GM18858 (cell line): ENCODE data around the gene PADI6.
"Not testable (repeated sequence)": the region's sequence is repeated elsewhere in the genome, so short reads cannot be mapped to it uniquely, and the experiment has no call there.

Source experiments
- ATAC-seq: cut with Tn5 transposase; IDR thresholded peaks from one replicate; pipeline ENCODE4 v1.9.1; 2021; ENCODE audit not compliant: unreplicated experiment

Gene PADI6

DNA sequence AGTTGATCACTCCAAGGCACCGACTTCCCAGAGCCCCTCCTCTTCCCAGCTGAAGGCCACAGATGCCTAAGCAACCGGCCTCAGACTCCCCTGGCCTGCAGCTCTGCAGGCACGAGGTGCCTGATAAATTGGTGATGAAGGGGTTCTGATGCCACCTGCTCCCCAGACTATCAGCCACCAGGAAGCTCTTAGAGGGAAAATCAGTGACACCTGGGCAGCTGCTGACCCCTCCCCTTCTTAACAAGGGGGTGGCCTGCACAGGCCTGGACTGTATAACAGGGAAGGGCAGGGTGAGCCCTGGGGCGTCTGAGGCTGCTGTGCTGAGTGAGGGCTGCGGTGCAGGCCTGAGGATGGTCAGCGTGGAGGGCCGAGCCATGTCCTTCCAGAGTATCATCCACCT is at the start of gene PADI6:
PADI6 (plus strand) TSS at position 301 of the 400 bp plus-strand sequence; CDS start at position 351, 50 bp downstream.
- ATAC-seq = no peak

DNA sequence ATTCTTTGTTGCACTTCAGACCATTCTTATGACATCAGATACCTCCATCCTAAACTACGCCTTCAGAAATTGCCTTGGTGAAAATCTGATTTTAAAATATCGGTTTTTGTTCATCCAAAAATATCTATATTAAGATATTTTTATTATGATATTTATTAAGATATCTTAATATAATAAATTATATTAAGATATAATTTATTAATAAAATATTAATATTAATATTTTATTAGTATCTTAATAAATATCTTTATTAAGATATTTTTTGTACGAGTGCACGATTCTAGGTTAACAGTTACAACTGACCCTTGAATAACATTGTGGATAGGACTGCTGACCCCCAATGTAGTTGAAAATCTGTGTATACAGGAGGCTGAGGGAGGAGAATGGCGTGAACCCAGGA is 43.1 kb upstream of the PADI6 start:
- ATAC-seq = no peak

DNA sequence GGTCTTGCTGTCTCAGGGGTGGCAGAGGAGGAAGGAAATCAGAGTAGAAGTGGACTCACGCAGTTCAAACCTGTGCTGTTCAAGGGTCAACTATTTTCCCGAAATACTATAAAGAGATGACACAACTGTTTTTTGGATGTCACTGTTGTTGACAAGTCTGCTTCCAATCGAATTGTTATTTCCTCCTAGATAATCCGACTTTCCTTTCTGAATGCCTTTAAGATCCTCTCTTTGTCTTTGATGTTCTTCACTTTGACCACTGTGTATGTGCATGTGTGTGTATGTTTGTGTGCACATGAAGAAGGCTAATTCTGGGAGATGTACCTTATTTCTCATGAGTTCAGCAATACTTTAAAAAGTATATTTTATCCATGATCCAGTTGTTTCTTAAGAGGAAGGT is 42.4 kb upstream of the PADI6 start:
- ATAC-seq = no peak

DNA sequence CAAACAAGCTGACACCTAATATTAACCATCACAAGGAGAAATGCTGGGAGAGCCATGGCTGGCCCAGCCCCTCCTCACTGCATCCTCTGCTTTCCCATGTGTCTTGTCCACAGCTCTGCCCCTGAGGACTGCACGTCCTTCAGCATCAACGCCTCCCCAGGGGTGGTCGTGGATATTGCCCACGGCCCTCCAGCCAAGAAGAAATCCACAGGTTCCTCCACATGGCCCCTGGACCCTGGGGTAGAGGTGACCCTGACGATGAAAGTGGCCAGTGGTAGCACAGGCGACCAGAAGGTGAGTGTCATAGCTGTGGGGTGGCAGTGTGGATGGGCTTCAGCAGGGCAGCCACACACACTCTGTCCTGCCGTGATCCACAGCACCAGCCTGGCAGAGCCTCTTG is 41.1 kb upstream of the PADI6 start:
- ATAC-seq = no peak

DNA sequence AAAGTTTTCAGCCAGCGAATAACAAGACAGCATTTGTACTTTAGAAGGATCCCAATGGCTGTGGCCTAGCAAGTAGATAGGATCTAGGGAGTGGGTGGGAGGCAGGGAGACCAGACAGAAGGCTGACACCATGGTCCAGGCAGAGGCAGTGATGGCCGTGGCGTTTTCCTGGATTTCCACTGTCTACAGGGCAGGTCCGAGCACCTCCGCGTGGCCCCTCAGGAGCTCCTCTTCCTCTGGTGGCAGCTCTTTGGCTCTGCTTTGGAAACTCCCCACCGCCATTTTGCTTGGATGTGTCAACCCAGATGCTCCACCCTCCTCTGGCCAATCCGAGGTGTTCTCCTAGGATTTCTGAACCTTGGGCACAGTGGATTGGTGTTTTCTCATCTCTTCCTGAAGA is 38.9 kb upstream of the PADI6 start:
- ATAC-seq = no peak

DNA sequence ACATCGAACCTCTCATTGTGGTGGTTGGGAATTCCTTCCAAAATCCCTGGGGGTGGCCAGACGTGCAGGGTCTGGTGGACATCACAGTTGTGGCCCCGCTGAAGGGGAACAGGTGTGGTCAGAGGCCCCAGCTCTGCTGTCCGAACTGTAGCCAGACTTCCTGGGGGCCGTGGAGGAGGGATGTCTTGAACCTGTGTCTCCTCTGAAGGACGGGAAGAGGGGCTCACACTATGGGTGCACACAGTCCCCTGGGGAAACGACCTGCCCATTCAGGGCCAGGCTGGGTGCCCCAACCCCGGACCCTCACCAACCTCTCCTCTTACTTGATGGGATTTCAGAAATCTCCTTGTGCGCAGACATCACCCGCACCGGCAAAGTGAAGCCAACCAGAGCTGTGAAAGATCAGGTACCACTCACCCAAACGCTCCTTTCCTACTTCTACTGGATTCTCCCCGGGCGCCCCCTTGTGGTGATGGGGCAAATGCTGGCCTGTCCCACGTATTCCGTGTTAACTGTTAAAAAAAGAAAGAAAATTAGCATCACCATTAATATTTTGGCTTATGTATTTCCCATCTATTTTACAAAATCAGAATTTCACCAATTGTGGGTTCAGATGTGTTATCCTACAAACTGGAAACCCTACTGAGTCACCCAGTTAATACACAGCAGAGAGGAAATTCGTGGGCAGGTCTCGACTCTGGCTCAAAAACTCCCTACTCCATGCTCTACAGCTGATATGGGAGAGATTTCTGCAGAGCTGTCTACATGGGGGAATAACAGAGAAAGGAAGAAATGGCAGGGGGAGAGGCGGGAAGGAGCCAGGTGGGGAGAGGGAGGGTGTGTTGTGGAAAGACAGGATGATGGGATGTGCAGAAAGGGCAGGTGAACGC is 35.9 kb upstream of the PADI6 start:
- ATAC-seq = no peak

DNA sequence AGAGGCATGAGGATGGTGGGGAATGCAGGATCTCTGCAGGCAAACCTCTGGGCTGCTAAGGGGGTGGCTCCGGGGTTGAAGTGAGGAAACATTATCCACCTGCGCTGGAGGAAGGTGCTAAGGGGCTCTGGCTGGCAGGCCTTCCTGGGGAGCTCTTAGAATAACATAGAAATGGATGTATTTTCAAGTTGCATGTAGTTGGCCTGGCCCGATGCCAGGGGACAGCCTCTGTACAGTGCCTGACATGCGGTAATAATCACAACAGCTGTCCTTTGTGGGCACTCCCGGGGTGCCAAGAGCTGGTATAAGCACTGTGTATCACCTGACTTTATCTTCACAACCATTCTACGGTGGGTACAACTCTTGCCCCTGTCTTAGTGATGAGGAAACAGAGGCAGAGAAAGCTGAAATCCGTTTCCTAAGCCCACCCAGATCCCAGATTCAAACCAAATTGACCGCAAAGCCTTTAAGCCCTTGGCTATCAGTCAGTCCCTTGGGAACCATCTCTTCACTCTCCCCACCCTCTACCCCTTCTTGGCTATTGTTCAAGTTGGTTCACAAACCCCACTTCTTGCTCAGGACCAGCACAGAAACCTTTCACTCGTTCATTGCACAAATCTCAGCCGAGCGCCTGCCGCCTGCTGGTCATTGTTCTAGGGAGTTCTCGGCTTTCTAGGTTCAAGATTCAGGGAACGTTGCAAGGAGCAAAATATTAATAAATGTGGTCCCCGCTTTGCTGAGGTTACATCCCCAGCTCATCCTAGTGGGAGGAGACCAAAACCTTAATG is 33.1 kb upstream of the PADI6 start:
- ATAC-seq = no peak

DNA sequence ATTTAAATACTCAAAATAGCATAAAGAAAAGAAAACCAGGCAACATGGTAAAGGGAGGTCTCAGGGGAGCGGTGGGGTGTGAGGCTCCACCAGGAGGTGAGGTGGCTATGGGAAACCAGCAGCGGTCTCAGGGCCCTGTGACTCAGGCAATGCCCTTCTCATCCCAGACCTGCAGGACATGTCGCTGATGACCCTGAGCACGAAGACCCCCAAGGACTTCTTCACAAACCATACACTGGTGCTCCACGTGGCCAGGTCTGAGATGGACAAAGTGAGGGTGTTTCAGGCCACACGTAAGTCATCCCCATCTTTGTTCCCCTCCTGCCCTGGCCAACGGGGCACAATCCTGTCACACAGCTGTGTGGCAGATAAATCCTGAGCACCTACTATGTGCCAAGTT is 32.5 kb upstream of the PADI6 start:
- ATAC-seq = no peak

DNA sequence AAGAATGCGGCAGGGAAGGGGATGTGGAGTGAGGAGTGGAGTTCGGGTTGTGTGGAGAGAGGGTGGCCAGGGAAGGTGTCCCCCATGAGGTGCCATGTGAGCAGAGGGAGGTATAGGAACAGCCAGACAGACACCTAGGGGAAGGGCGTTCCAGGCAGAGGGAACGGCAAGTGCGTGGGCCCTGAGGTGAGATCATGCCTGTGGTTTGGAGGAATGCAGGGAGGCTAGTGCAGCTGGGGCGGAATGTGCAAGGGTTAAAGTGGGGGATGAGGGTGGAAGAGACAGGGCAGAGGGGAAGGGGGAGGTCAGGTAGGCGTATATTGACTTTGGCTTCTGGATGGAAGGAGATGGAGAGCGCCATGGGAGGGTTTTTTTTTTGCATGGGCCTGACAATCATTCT is 31.6 kb upstream of the PADI6 start:
- no peak for ATAC-seq

DNA sequence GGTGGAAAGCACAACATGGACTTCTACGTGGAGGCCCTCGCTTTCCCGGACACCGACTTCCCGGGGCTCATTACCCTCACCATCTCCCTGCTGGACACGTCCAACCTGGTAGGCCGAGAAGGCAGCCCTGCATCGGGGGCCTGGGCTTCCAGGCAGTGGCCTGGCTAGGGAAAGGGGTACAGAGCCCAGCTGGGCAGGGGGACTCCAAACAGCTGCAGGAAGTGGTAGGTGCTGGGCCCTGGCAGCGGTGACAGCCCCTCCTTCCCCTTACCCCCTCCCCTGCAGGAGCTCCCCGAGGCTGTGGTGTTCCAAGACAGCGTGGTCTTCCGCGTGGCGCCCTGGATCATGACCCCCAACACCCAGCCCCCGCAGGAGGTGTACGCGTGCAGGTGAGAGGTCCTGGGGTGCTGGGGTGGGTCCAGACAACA is 30.0 kb upstream of the PADI6 start:
- ATAC-seq = no peak

DNA sequence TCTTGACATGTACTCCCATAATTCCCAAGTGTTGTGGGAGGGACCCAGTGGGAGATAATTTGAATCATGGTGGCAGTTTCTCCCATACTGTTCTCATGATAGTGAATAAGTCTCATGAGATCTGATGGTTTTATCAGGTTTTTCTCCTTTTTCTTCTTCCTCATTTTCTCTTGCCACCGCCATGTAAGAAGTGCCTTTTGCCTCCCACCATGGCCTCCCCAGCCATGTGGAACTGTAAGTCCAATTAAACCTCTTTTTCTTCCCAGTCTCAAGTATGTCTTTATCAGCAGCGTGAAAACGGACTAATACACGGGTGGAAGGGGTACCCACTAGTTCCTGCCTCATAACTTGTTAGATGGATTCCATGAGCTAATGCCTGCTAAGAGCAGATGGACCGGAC is 26.5 kb upstream of the PADI6 start:
- ATAC-seq = not testable (repeated sequence)

DNA sequence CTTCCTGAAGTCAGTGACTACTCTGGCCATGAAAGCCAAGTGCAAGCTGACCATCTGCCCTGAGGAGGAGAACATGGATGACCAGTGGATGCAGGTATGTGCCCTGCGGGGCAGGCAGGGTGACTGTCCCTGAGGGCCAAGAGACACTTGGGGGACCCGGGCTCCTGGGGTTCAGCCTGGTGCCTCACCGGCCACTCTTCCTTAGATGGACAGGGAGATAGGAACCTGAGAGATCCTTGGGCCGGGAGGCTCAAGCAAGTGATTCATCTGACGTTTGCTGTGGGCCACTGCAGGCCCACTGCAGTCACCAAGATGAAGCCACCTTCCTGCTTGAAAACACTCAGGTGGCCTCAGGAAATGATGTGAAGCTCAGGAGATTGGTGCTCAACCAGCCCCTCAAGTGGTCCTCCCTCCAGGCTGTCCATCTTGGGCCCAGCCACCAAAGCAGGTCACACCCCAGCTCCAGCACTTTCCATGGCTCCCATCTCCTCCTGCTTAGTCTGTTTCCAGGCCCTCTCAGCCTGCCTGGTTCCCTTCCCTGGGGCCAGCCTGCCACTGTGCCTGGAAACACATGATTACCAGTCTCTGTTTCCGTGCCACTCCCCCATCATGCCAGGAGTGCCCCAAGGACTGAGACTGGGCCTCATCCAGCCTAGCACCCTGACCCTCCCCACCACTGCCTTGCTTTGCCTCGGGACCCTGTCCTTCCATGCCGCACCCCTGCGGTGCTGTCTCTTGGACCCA is 25.8 kb upstream of the PADI6 start:
- no peak for ATAC-seq

DNA sequence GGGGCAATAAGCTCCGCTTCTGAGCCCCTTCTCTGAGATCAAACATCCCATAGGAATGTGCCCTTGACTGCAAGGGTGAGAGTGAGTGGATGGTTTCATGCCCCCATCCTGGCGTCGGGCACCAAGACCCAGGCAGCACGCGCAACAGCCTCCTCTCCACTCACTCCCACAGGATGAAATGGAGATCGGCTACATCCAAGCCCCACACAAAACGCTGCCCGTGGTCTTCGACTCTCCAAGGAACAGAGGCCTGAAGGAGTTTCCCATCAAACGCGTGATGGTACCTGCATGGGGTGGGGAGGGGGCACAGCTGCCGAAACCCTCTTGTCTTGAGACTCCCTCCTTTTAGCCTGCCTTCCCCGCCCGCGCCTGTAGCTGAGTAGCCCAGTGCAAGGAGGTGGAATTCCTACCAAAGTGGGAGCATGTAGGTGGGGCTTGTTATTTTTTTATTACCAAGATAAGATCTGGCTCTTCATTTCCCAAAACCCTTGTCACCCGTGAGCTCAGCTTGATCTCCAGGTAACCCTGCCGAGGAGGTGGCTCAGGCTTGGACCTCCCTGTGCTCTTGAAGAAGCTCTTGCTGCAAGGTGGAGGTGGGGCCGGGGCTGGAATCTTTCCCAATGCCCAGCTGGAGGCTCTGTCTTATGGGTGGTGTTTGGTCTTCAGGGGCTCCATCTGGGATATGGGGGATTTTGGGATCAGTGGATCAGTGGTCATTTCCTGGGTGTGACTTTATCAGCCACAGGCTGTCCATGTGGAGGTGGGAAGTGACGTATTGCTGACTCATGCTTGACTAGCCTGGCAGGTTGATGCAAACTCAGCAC is 24.0 kb upstream of the PADI6 start:
- ATAC-seq = no peak

DNA sequence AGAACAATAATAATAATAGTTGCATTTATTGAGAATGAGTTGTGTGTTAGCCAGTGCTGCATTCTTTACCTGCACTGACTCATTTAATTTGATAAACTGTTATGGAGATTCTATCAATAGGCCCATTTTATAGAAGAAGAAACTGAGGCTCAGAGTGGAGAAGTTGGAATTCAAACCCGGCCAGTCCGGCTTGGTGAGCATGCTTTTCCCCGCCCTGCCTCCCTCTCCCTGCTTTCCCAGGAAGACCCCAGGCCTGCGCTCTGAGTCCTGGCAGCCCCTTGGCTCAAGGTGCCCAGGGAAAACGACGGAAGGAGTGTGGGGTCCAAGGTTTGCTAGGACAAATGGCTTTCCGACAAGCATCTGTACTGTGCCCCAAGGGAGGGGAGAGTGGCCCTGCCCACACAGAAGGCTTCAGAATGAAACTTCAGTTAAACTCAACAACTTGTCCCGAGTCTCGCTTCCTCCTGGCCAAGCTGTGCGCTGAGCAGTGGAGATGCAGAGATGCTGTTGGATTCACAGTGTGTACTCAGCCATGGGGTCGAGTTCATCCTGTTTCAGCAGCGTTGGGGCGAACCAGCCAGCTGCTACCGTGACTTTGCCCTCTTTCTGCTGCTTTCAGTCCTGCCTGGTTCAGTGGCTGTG is 23.3 kb upstream of the PADI6 start:
- no peak for ATAC-seq

DNA sequence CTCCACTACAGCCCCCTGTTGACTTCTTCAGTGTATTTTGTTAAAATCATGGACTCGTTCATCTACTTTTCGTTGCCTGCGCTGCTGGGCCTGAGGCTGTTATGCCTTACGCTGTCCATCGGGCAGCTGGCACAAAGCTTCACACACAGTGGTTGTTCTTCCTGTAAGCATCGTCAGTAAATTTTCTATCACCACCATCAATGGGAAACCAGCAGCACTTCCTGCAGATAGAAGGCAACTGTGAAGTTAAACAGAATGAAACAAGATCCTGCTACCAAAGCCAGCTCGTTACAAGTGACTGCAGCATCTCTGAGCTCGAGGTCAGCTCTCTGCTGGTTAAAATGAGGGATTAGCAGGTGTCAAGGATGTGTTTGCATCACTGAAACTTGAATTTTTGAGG is 21.9 kb upstream of the PADI6 start:
- ATAC-seq = no peak

DNA sequence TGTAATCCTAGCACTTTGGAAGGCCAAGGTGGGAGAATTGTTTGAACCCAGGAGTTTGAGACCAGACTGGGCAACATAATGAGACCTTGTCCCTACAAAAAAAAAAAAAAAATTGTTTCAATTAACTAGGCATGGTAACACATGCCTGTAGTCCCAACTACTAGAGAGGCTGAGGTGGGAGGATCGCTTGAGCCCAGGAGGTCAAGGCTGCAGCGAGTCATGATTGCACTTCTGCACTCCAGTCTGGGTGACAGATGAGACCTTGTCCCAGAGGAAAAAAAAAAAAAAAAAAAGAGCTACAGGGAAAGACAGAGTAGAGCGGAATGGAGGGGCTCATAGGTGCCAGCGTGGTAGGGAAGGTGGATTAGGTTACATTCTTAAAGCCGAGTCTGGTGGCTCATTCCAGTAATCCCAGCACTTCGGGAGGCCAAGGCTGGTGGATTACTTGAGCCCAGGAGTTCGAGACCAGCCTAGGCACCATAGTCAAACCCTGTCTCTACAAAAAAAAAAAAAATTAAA is 21.0 kb upstream of the PADI6 start:
- no peak for ATAC-seq

DNA sequence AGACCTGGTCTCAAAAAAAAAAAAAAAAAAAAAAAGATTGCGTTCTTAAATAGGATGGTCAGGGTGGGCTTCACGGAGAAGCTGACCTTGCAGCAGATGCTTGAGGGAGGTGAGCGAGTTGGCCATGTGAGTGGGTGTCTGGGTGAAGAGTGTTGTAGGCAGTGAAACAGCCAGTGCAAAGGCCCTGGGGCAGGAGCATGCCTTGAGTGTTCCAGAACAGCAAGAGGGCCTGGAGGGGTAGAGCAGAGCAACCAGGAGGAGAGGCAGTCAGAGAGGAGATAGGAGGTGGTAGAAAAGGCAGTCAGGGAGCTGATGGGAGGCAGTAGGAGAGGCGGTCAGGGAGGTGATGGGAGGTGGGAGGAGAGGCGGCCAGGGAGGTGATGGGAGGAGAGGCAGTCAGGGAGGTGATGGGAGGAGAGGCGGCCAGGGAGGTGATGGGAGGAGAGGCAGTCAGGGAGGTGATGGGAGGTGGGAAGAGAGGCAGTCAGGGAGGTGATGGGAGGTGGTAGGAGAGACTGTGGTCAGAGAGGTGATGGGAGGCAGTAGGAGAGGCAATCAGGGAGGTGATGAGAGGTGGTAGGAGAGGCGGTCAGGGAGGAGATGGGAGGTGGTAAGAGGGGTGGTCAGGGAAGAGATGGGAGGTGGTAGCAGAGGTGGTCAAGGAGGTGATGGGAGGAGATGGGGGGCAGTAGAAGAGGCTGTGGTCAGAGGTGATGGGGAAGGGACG is 20.2 kb upstream of the PADI6 start:
- ATAC-seq = no peak

DNA sequence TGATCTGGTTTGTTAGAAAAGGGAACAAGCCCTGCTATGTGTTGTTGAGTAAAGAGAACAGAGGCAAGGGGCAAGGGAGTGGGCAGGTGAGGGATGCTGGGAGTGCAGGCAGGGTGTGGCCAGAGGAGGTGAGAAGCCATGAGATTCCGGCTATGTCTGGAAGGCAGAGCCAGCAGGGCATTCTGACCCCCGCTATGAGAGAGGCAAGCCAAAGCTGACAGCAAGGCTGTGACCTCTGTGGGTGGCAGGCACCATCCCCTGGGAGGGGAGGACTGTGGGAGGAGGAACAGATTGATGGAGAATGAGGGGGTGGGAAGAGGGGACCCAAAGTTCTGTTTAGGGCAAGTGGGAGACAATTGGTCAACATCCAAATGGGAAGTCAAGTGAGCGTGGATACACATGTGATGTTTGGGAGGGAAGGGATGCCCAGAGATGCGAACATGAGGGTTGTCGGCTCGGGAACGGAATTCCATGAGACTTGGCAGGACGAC is 19.5 kb upstream of the PADI6 start:
- ATAC-seq = no peak

DNA sequence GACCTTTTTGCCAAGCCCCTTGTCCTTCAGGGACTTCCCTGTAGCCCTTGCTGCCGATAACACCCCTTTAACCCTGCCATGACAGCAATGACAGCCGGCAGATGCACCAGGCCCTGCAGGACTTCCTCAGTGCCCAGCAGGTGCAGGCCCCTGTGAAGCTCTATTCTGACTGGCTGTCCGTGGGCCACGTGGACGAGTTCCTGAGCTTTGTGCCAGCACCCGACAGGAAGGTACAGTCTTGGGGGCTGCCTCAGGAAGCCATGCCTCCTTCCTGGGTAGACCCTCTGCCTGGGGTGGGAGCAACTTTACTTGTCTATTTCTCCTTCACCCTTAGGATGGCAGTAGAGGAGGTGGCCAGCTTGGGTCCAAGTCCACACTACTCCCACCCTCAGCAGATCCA is 16.1 kb upstream of the PADI6 start:
- no peak for ATAC-seq
